ENCODE measurements around the gene MAGI2.

MAGI2 gene

GRCh38 chr7:79240413-79240812, 213.1 kb downstream of the MAGI2 start:
- DNase-seq, result no peak

- DNase-seq, result no peak
Observed at GRCh38 chr7:79236352-79237028, 217.0 kb downstream of the MAGI2 start.

GRCh38 chr7:79227044-79227443, 226.4 kb downstream of the MAGI2 start:
- DNase-seq, result no peak

DNA sequence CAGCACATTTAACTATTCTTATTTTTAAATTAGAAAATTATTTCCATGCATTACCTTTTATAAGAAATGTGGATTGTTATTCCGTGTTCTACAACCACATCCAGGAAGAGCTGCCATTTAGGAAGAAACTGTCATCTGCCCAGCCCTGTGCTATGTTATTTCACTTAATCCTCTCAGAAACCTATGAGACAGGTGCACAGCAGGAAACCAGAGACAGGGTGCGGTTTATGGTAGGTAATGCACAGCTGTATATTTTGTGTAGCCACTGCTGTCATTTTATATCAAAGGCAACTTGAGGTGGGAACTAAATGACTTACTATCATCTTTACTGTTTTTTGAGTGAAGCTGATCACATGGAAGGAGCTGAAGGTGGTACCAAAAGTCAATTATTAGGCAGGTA, 232.3 kb downstream of the MAGI2 start:
- DNase-seq, result no peak

DNA sequence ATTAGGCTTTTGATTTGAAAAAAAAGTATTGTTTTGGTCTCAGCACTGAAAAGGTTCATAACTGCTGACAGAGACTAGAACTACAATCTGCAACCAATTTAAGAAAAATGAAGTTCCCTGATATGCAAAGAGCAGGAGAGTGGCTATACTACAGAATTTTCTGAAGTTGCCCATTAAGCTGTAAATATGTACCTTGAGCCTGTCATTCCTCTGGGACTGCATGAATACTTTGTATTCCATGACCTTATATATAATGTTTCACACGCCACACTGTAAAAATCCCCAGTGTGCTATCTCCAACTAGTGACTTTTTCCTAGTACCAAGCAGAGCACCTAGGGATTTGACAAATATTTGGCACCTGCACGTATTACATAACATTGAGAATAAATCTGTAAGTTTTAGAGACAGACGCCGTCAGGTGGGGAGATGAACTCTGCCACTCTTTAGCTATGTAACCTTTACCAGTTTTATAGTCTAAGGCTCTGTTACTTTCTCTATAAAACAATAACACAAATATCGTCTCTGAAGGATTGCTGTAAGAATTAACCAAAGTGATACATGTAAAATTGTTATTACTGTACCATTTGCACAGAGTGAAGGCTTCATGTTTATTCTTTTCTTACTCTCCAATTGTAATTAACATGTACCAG, 235.4 kb downstream of the MAGI2 start:
- no peak for DNase-seq

DNA sequence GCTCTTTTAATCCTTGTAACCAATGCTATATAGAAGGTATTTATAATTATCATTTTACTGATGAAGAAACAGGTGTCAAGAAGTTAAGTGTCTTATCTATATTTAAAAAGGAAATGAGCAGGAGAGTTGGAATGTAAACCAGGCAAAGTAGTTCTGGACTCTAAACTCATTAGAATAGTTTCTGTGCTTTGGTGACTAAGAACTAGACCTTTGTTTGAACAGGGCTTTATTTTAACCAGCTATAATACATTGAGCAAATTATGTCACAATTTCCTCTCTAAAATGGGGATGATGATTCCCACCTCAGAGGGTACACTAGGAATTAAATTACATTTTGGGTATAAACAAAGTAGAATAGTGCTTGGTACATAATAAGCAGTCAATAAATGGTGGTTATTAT, 236.0 kb downstream of the MAGI2 start:
- DNase-seq, result no peak

- DNase-seq, result no peak
Observed at GRCh38 chr7:79216236-79216635, 237.2 kb downstream of the MAGI2 start.

- no peak for DNase-seq
Observed at GRCh38 chr7:79212334-79212733, 241.1 kb downstream of the MAGI2 start.

GRCh38 chr7:79211724-79212123, 241.7 kb downstream of the MAGI2 start:
- no peak for DNase-seq

DNA sequence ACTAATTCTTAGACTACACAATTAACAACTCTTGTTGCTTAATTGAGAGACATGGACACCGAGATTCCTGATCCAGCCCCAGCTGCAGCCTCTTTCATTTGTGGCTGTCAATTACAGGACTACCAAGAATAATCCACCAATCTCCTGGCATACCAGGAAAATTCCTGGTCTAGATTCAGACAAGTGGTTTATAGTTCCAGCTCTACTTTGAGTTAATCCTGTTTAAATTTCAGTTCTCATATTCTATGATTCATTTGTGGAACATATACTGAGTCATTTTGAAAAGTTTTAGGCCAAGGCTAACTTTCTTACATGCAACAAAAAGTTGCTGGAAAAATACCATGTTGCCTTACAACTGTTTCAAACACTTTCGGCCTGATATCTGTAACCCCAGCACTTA, 253.5 kb downstream of the MAGI2 start:
- no peak for DNase-seq

- no peak for DNase-seq
Observed at GRCh38 chr7:79199266-79199665, 254.2 kb downstream of the MAGI2 start.

DNA sequence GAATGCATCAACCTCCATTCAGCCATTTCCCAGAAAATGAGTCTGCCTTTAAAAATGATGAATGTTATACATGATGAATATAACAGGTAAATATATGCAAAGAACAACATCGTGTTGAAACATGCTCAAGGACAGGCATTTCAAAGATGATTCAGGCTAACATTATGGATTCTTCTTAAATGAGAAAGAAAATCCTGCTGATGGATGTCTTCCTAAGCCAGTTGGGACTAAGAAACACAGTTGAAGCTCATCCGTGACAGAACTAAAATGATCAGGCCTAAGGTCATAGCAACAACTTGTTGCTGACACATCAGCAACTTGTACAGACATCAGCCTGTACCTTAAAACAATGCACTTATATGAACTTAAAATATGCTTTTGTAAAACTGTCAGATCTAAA, 267.9 kb downstream of the MAGI2 start:
- no peak for DNase-seq

- DNase-seq, result no peak
Observed at GRCh38 chr7:79182283-79182682, 271.2 kb downstream of the MAGI2 start.

GRCh38 chr7:79180533-79180932, 272.9 kb downstream of the MAGI2 start:
- DNase-seq, result no peak

DNA sequence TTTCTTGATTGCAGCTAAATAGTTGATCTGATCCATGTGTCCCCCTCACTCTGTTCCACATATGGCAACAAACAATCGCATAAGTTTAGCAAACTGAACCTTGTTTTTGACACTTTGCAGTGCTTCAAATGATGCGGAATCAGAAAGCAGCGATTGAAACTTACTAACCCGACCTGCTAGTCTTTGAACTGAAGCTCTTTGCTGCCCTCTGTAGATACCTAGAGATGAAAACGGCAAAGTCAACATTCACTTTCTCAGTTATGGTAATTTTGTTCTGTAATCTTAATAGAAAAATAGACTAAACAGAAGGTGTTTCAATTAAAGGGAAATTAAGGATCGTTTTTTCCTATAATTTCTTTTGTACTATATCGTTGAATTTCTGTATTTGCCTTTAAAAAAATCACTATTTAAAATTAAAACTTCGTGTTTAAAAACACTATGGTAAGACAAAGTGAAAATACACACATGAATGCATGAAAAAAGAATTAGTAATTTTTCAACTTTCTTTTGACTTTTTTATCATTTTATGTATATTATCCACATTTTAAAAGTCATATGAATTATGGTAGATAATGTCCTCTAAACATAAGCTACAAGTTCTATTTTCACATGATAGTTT, 276.5 kb downstream of the MAGI2 start:
- peak; percentile 23 for DNase-seq

- no peak for DNase-seq
Observed at GRCh38 chr7:79175374-79175773, 278.1 kb downstream of the MAGI2 start.

DNA sequence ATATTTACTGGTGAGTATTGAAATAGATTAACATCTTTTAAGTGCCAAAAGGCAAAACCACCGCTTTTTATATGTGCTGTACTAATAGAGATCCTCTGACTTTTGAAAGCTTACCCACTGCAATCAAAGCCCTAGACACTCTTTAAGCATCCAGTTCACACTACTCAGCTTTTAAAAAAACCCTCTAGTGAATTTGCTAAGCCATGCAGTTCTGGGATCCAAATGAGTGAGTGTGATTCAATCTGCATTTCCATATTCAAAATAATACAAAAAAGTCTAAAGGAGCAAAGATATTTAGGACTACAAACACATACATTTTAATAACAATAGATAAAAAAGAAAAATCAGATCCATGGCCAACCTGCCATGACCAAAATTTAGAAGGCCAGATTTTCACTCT, 288.2 kb downstream of the MAGI2 start:
- DNase-seq, result no peak

DNA sequence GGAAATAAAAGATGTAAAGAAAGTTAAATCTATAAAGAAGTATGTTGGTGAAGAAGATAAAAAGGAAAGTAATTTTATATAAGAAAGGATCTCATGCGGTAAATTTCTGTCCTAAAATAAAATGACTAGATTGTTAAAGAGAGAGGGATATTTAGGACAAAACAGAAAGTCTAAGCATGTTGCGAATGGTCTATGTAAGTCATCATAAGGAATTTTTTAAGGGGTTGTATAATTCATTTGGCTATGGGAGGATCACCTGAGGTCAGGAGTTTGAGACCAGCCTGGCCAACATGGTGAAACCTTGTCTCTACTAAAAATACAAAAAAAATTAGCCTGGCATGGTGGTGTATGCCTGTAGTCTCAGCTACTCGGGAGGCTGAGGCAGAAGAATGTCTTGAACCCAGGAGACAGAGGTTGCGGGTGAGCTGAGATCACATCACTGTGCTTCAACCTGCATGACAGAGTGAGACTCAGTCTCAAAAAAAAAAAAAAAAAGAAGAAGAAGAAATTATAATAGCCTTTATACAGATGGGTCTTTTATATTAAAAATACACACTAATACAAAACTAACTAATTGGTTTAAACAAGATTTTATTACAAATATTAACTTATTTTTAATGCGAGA, 294.3 kb downstream of the MAGI2 start:
- DNase-seq, result no peak

DNA sequence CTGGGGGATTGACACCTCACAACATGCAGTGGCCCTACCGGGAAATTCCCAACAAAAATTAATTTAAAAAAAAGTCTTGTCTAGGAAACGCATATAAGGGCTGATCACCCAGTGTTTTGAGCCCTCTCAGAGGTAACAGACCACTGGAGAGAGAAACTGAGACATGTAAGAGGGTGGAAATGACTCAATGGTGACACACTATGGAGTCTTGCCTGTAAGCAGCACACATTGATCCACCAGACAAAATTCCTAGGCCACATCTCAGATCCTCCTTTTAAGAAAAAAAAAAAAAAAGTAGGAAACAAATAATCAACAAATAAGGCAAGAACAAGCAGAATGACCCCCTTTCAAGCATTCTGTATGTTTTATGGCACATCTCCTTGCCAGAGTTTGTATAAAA, 296.2 kb downstream of the MAGI2 start:
- no peak for DNase-seq

DNA sequence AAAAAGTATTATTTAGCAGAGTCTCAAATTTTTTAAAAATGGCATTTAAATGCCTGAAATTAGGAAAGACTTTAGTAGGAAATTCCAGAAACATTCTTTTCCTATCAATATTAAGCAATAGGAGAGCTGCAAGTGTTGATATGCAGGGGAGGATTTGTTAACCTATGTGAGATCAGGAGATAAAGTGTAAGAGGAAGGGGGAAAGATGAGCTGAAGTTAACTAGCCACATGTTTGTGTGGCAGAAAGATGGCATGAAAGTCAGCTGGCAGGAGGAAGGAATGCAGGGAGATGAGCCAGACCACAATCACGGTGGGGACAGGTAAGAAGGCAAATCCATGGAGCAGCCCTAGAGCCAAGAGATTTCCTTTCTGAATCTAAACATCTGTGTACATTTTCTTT, 303.6 kb downstream of the MAGI2 start:
- no peak for DNase-seq

DNA sequence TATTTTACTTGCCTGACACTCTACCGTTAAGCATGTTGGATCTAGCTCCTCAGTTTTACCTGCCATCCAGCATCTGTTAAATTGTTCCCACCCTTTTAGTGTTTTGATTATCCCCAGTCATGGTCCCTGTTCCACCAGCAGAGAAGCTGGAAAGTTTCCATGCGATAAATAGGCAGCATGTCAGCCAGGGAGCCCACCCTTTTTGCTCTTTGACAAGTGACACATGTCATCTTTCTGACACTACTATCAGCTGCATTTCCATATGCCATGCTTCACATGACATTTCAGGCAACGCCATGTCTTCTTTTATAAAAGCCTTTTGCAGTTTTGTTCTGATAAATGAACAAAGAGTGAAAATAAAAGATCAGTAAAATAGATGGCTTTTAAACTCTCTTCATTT, 310.8 kb downstream of the MAGI2 start:
- DNase-seq, result no peak

GRCh38 chr7:79141252-79141651, 312.2 kb downstream of the MAGI2 start:
- DNase-seq, result no peak

GRCh38 chr7:79137942-79138341, 315.5 kb downstream of the MAGI2 start:
- DNase-seq, result no peak

GRCh38 chr7:79132844-79133451, 320.5 kb downstream of the MAGI2 start:
- no peak for DNase-seq
